Kidney capillary endothelial cell (primary cell): ENCODE data around the gene CNGA3.
"Not testable (repeated sequence)": the region's sequence is repeated elsewhere in the genome, so short reads cannot be mapped to it uniquely, and the experiment has no call there.

Source experiments
- DNase-seq: peaks from one replicate; pipeline ENCODE4 v3.0.0-alpha.2; 2018; ENCODE audit warnings: low spot score

The CNGA3 gene

GRCh38 chr2:98346311-98347236 lies at the start of gene CNGA3:
TSS of gene CNGA3 (plus strand) at chr2:98346456. CDS start at chr2:98369976, 23,520 bp downstream.
- no peak for DNase-seq

GRCh38 chr2:98297817-98298682 lies 48.2 kb upstream of the CNGA3 start:
- DNase-seq: no peak

GRCh38 chr2:98298683-98299164 lies 47.5 kb upstream of the CNGA3 start:
- DNase-seq: no peak

- DNase-seq: no peak
Observed at GRCh38 chr2:98299211-98299905, 46.9 kb upstream of the CNGA3 start.

- no peak for DNase-seq
Observed at GRCh38 chr2:98300141-98300874, 45.9 kb upstream of the CNGA3 start.

GRCh38 chr2:98301469-98301868 lies 44.8 kb upstream of the CNGA3 start:
- DNase-seq: no peak

GRCh38 chr2:98307131-98307696 lies 39.0 kb upstream of the CNGA3 start:
- DNase-seq: not testable (repeated sequence)

- DNase-seq: no peak
Observed at GRCh38 chr2:98308068-98308467, 38.2 kb upstream of the CNGA3 start.

- no peak for DNase-seq
Observed at GRCh38 chr2:98308532-98308931, 37.7 kb upstream of the CNGA3 start.

- no peak for DNase-seq
Observed at GRCh38 chr2:98309580-98309979, 36.7 kb upstream of the CNGA3 start.

GRCh38 chr2:98310010-98310409 lies 36.2 kb upstream of the CNGA3 start:
- no peak for DNase-seq

- no peak for DNase-seq
Observed at GRCh38 chr2:98311090-98311489, 35.2 kb upstream of the CNGA3 start.

GRCh38 chr2:98311771-98312545 lies 34.3 kb upstream of the CNGA3 start:
- no peak for DNase-seq

GRCh38 chr2:98313492-98314250 lies 32.6 kb upstream of the CNGA3 start:
- no peak for DNase-seq

- no peak for DNase-seq
Observed at GRCh38 chr2:98314251-98314650, 32.0 kb upstream of the CNGA3 start.

- no peak for DNase-seq
Observed at GRCh38 chr2:98315957-98316356, 30.3 kb upstream of the CNGA3 start.

- no peak for DNase-seq
Observed at GRCh38 chr2:98317214-98317613, 29.0 kb upstream of the CNGA3 start.

GRCh38 chr2:98320171-98320570 lies 26.1 kb upstream of the CNGA3 start:
- DNase-seq: not testable (repeated sequence)

- DNase-seq: no peak
Observed at GRCh38 chr2:98324181-98324580, 22.1 kb upstream of the CNGA3 start.
